RWPE1 (cell line): ENCODE results near the gene PTPN7.

Experiments
- CTCF ChIA-PET: fragments of 350-600 bp; sonication (Branson Sonifier 250); formaldehyde crosslinking; extraction: SDS; loops from one replicate; lab custom pipeline; 2021; lab: Yijun Ruan, JAX
- POLR2A ChIA-PET: fragments of 400-600 bp; formaldehyde crosslinking; extraction: SDS; loops from one replicate; lab custom pipeline; 2020; ENCODE audit warnings: antibody characterized with exemption; ENCODE audit not compliant: low non-redundant PET; lab: Yijun Ruan, JAX
- DNase-seq: peaks from one replicate; pipeline ENCODE4 v3.0.0; 2012; ENCODE audit warnings: low spot score
- H3K27ac ChIP-seq: fragments of 450-650 bp; 2 replicates; pipeline ENCODE4 v1.5.1; 2017
- TF ChIP-seq, protein P1 (sequence below): fragments of 450-650 bp; conservative IDR thresholded peaks from 2 replicates; pipeline ENCODE4 v1.5.1; 2017; ENCODE audit warnings: low read depth, mild to moderate bottlenecking

The PTPN7 gene

DNA sequence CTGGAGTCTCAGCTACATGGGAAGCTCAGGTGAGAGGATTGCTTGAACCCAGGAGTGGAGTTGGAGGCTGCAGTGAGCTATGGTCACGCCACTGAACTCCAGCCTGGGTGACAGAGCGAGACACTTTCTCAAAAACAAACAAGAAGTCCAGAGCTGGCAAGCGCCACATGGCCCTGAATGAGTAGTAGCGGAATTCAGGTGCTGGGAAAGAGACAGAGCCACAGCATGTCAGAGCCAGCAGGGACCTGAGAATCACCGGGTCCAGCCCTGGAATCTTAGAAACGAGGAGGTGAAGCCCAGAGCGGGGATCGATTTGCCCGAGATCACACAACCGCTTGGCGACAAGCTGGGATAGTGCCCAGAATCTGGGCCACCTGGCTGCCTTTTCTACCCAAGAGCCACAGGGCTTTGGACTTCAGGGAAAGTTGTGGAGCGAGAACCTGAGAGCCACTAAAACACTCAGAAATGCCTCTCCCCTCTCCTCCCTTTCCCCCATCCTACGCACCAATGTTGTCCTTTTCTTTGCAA, 25.7 kb downstream of the PTPN7 start:
- ChIA-PET CTCF (interaction anchor here (0.5 to 3.5 kb wide), 24 partner anchors 9 to 568 kb away, joined by 3 to 34 read pairs (median 5); partner anchors contain the start of gene ELF3), POLR2A (no interaction called here)
- DNase-seq, result no peak
- peak overlapping the region; percentile 85 for H3K27ac ChIP-seq
- TF ChIP-seq, protein P1, sequence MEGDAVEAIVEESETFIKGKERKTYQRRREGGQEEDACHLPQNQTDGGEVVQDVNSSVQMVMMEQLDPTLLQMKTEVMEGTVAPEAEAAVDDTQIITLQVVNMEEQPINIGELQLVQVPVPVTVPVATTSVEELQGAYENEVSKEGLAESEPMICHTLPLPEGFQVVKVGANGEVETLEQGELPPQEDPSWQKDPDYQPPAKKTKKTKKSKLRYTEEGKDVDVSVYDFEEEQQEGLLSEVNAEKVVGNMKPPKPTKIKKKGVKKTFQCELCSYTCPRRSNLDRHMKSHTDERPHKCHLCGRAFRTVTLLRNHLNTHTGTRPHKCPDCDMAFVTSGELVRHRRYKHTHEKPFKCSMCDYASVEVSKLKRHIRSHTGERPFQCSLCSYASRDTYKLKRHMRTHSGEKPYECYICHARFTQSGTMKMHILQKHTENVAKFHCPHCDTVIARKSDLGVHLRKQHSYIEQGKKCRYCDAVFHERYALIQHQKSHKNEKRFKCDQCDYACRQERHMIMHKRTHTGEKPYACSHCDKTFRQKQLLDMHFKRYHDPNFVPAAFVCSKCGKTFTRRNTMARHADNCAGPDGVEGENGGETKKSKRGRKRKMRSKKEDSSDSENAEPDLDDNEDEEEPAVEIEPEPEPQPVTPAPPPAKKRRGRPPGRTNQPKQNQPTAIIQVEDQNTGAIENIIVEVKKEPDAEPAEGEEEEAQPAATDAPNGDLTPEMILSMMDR, result no peak

DNA sequence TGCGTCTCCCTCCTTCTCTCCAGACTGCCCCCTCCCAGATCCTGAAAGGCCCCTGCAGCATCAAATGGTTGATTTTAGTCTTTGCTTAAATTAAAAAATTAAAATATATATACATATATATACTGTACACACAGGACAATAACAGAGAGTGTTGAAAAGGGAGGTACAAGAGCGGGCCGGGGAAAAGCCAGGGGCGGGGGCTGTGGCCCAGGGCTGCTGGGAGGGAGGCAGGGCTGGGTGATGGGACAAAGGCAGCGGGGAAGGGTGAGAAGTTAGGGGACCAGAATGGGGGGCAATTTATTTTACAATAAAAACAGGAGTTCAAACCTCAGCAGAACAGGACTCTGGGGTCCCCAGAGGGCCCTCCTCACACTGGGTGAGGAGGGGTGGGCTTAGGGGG, 26.4 kb downstream of the PTPN7 start:
- TF ChIP-seq, protein P1, result no peak
- DNase-seq, result no peak
- H3K27ac ChIP-seq, result peak overlapping the region; percentile 85
- POLR2A ChIA-PET, result interaction anchor here (0.9 kb wide), 1 partner anchor 124 kb away, joined by 4 read pairs; the partner anchor contains the start of gene ELF3
- CTCF ChIA-PET, result interaction anchor here (0.6 to 3.5 kb wide), 11 partner anchors 10 to 526 kb away, joined by 3 to 34 read pairs (median 6); partner anchors contain the start of gene ELF3

DNA sequence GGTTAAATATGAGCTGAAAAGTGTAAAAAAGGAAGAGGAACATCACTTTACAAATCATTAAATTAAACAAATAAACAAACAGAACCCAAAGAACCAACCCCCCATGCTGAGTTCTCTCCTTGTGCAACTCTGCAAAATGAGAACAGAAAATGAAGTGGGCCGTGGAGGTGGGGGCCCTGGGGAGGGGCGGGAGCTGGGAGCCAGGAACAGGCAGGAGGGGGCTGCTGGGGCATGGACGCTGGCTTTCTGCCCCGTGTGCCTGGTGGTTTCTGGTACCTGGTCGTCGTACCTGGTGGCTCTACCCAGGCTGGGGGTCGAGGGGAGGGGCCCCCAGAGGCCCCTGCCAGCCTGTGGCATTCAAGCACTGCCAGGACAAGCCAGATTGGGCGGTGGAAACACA, 26.9 kb downstream of the PTPN7 start:
- POLR2A ChIA-PET, result interaction anchor here (0.9 kb wide), 1 partner anchor 123 kb away, joined by 4 read pairs; the partner anchor contains the start of gene ELF3
- H3K27ac ChIP-seq, result peak overlapping the region; percentile 85
- DNase-seq, result no peak
- CTCF ChIA-PET, result interaction anchor here (0.7 to 4.0 kb wide), 3 partner anchors 15 to 133 kb away, joined by 3 to 29 read pairs (median 23); no protein-coding TSS in a partner anchor
- TF ChIP-seq, protein P1, result no peak

DNA sequence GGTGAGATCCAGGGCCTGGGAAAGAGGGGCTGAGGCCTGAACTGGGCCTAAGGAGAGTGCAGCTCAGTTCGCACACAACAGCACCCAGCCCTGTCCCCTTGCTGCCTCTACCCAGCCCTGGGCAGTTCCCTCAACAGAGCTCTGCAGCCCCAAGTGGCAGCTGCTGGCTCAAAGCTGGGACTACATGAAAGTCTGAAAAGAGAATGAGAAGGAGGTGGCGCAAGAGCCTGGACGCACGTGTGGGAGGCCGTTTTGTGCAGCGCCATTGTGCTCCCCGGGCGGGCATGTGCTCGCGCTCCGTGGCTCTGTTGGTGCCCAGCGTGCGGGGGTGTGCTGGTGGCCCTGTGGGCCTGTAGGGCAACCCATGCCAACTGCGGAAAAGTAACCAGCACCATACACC, 27.4 kb downstream of the PTPN7 start:
- ChIA-PET CTCF (interaction anchor here (0.7 to 4.0 kb wide), 3 partner anchors 14 to 133 kb away, joined by 3 to 29 read pairs (median 23); no protein-coding TSS in a partner anchor), POLR2A (interaction anchor here (0.9 kb wide), 1 partner anchor 123 kb away, joined by 4 read pairs; the partner anchor contains the start of gene ELF3)
- TF ChIP-seq, protein P1, result no peak
- H3K27ac ChIP-seq, result peak overlapping the region; percentile 85
- DNase-seq, result no peak

DNA sequence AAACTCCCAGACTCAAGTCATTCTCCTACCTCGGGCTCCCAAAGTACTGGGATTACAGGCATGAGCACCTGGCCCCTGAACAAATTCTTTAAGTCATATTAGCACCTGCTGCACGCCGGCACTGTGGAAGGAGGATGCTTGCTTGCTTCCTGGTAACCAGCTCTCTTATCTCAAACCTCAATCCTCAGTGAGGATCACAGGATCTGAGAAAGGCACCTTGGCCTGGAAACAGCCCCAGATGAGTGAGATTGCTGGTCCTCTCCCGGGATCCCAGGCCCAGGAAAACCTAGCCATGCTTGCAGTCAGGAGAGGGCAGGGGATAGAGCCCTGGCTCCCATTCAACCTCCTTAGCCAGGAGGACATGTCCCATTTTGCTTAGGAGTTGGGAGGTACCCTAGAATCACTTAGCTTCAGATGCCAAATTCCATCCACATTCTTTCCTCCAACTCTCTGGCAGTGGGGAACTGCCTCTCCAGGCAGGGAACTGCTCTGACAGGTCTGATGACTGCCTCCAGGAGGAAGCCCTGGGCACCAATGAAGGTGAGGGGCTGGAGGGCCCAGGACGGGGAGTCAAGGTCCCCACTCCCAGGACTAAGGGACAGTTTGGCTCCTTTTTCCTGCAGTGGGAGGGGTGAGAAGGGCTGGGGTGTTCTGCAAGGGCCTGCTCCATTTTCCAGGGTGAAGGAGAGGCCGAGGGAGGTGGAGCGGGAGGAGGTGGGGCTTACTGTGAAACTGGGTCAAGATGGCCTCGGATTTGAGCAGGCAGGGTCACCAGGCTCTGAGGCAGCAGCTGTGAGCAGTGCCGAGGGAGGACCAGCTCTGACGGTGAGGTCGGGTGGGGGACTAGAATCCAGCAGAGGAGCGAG, 28.2 kb downstream of the PTPN7 start:
- TF ChIP-seq, protein P1, result no peak
- H3K27ac ChIP-seq, result peak overlapping the region; percentile 85
- ChIA-PET POLR2A (no interaction called here), CTCF (interaction anchor here (0.5 to 4.0 kb wide), 4 partner anchors 27 to 237 kb away, joined by 3 to 23 read pairs (median 6); no protein-coding TSS in a partner anchor)
- no peak for DNase-seq

DNA sequence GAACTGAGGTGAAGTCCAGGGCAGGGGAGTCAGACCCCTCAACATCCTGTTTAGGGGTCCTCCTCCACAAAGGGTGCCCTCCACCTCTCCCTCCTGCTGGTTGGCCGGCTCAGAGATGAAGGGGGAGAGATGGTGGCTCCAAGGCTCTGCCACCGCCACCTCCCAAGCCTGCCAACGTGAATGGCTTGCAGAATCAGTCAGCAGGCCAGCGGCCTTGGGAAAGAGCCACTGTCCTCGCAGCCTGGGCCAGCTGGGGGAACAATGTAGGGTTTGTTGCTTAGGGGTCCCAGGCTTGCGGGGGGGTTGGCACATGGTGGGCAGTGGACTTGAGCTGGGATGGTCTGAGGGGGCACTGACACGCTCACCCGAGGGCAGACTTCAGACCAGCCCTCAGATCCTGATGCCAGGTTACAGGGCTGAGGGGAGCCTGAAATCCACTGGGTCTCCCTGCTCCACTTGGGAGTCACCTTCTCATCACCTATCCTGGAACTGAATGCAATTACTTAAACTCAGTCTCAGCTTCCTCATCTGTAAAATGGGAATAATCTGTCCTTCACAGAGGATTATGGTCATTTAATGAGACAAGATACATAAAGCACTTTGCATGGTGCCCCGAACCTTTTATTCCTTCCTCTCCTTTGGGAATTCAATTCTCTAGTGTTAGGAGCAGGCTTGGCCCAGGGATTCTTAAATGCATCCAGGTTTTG, 29.4 kb downstream of the PTPN7 start:
- TF ChIP-seq, protein P1, result no peak
- 0 out of 2 replicates have a peak overlapping the region, but pooled peaks have one; percentile 24 for H3K27ac ChIP-seq
- no peak for DNase-seq
- ChIA-PET CTCF (interaction anchor here (0.6 to 4.0 kb wide), 6 partner anchors 25 to 235 kb away, joined by 3 to 23 read pairs (median 3); no protein-coding TSS in a partner anchor), POLR2A (no interaction called here)
